Activated naive CD4-positive, alpha-beta T cell treated with Interleukin-2 at 50 U/mL for 16 hours (primary cell): Measurements from ENCODE around the gene TRAPPC3.
"Not testable (repeated sequence)": the region's sequence is repeated elsewhere in the genome, so short reads cannot be mapped to it uniquely, and the experiment has no call there.

ENCODE experiments used
- DNase-seq: peaks from one replicate; pipeline ENCODE4 v3.0.0-alpha.2; 2020

The TRAPPC3 gene

GRCh38 chr1:36149237-36149972, at the start of gene TRAPPC3:
Gene TRAPPC3, minus strand, starts transcription at chr1:36149486. Its CDS starts 108 bp downstream, at chr1:36149378.
- peak; percentile 100 for DNase-seq

- DNase-seq, result no peak
These were observed 49.4 kb upstream of the TRAPPC3 start for GRCh38 chr1:36198641-36199040.

- not testable (repeated sequence) for DNase-seq
These were observed 47.5 kb upstream of the TRAPPC3 start for GRCh38 chr1:36196805-36197204.

- DNase-seq, result peak; percentile 80
These were observed 38.7 kb upstream of the TRAPPC3 start for GRCh38 chr1:36187800-36188593.

GRCh38 chr1:36183309-36183856, 34.1 kb upstream of the TRAPPC3 start:
- no peak for DNase-seq

- DNase-seq, result no peak
These were observed 33.4 kb upstream of the TRAPPC3 start for GRCh38 chr1:36182734-36183133.

- no peak for DNase-seq
These were observed 29.9 kb upstream of the TRAPPC3 start for GRCh38 chr1:36179220-36179600.

GRCh38 chr1:36178471-36179219, 29.4 kb upstream of the TRAPPC3 start:
- no peak for DNase-seq

GRCh38 chr1:36177589-36178431, 28.5 kb upstream of the TRAPPC3 start:
- DNase-seq, result no peak

- DNase-seq, result no peak
These were observed 27.0 kb upstream of the TRAPPC3 start for GRCh38 chr1:36176106-36176949.

- no peak for DNase-seq
These were observed 26.1 kb upstream of the TRAPPC3 start for GRCh38 chr1:36175137-36176095.

- no peak for DNase-seq
These were observed 25.4 kb upstream of the TRAPPC3 start for GRCh38 chr1:36174713-36175112.

GRCh38 chr1:36172983-36173382, 23.7 kb upstream of the TRAPPC3 start:
- DNase-seq, result no peak

- no peak for DNase-seq
These were observed 22.9 kb upstream of the TRAPPC3 start for GRCh38 chr1:36172017-36172747.

- DNase-seq, result no peak
These were observed 21.5 kb upstream of the TRAPPC3 start for GRCh38 chr1:36170643-36171412.

- DNase-seq, result no peak
These were observed 19.2 kb upstream of the TRAPPC3 start for GRCh38 chr1:36168514-36168913.

- DNase-seq, result no peak
These were observed 17.9 kb upstream of the TRAPPC3 start for GRCh38 chr1:36166938-36167905.
